GM12891 (cell line): ENCODE measurements around the gene LRRC8D.
A peak's percentile ranks its signal among the peaks of the same experiment; 100 is the strongest.

Source experiments
- DNase-seq: peaks from one replicate; pipeline ENCODE4 v3.0.0; 2011; ENCODE audit warnings: low spot score; ENCODE audit not compliant: insufficient read length
- FAIRE-seq: peaks from 2 replicates; lab custom pipeline; 2011; peaks lifted over from hg19 to GRCh38; lab: Jason Lieb, UNC
- PAX5 ChIP-seq: IDR thresholded peaks from 2 replicates; pipeline ENCODE4 v1.6.1; 2011; ENCODE audit warnings: low read length, moderate library complexity, mild to moderate bottlenecking; ENCODE audit not compliant: insufficient read depth, severe bottlenecking
- POLR2A ChIP-seq: IDR thresholded peaks from 2 replicates; pipeline ENCODE4 v1.6.1; 2011; ENCODE audit warnings: low read depth, low read length, control low read depth
- POLR2AphosphoS5 ChIP-seq: IDR thresholded peaks from 2 replicates; pipeline ENCODE4 v1.6.1; 2011; ENCODE audit warnings: low read depth, low read length, control low read depth
- POU2F2 ChIP-seq: IDR thresholded peaks from 2 replicates; pipeline ENCODE4 v1.6.1; 2011; ENCODE audit warnings: low read depth, mild to moderate bottlenecking, control low read depth, low read length, moderate library complexity
- SPI1 ChIP-seq: IDR thresholded peaks from 2 replicates; pipeline ENCODE4 v1.6.1; 2011; ENCODE audit warnings: low read depth, low read length, control low read depth
- TAF1 ChIP-seq: IDR thresholded peaks from 2 replicates; pipeline ENCODE4 v1.6.1; 2011; ENCODE audit warnings: low read depth, low read length, control low read depth

Gene LRRC8D

GRCh38 chr1:89942825-89943658 lies 122.2 kb downstream of the LRRC8D start:
- no peak for TF ChIP-seq PAX5
- no peak for TF ChIP-seq POLR2A
- no peak for TF ChIP-seq POU2F2
- no peak for TF ChIP-seq TAF1
- no peak for TF ChIP-seq SPI1
- TF ChIP-seq POLR2AphosphoS5: no peak
- no peak for FAIRE-seq
- no peak for DNase-seq

GRCh38 chr1:89943846-89944781 lies 123.3 kb downstream of the LRRC8D start:
- FAIRE-seq (no peak), DNase-seq (no peak)

GRCh38 chr1:89945852-89946476 lies 125.1 kb downstream of the LRRC8D start:
- DNase-seq (no peak), FAIRE-seq (peak; percentile 75)
- no peak for TF ChIP-seq POLR2A
- TF ChIP-seq SPI1: peak; percentile 33; the same call in 1 of the 2 replicates

More at GRCh38 chr1:89943846-89944781, 123.3 kb downstream of the LRRC8D start:
- TF ChIP-seq POU2F2: no peak
- no peak for TF ChIP-seq SPI1
- no peak for TF ChIP-seq POLR2AphosphoS5
- no peak for TF ChIP-seq TAF1
- TF ChIP-seq POLR2A: no peak
- TF ChIP-seq PAX5: no peak

GRCh38 chr1:89946532-89946931 lies 125.7 kb downstream of the LRRC8D start:
- FAIRE-seq (no peak), DNase-seq (no peak)
- no peak for TF ChIP-seq TAF1
- no peak for TF ChIP-seq PAX5
- TF ChIP-seq POLR2AphosphoS5: no peak
- TF ChIP-seq POLR2A: no peak
- TF ChIP-seq POU2F2: no peak
- no peak for TF ChIP-seq SPI1

- TF ChIP-seq POLR2A (no peak), TAF1 (no peak), PAX5 (no peak), POLR2AphosphoS5 (no peak), SPI1 (no peak), POU2F2 (no peak)
- FAIRE-seq (no peak), DNase-seq (no peak)
Observed at GRCh38 chr1:89948722-89949345, 128.0 kb downstream of the LRRC8D start.

- TF ChIP-seq POU2F2 (no peak), PAX5 (no peak), POLR2AphosphoS5 (no peak), POLR2A (no peak), TAF1 (no peak), SPI1 (no peak)
Observed at GRCh38 chr1:89949991-89950624, 129.3 kb downstream of the LRRC8D start.

GRCh38 chr1:89950703-89951102 lies 129.9 kb downstream of the LRRC8D start:
- no peak for DNase-seq
- no peak for TF ChIP-seq POLR2A
- no peak for TF ChIP-seq SPI1
- TF ChIP-seq TAF1: no peak
- no peak for TF ChIP-seq POLR2AphosphoS5
- TF ChIP-seq PAX5: no peak
- TF ChIP-seq POU2F2: no peak
- FAIRE-seq: no peak

More at GRCh38 chr1:89949991-89950624, 129.3 kb downstream of the LRRC8D start:
- FAIRE-seq (no peak), DNase-seq (no peak)
